ENCODE measurements around the gene CEACAM19.

CEACAM19 gene

DNA sequence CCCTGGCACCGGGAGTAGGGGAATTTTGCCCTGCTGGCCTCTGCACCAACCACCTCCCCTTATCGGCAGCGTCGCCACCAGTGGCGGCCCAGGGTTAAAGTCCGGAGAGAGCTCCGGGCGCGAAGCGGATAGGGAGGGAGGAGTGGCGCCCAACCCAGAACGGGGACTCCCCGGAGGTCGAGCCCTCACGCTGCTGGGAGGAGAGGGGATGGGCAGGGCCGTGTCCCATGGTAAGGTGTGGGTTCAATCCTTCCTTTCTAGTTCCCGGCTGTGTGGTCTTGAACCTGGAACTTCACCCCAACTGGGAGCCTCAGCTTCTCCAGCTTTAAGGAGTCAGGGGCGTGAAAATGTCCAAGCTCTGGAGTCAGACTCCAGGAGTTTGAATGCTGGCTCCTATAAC is 54.0 kb downstream of the CEACAM19 start:
- no peak for DNase-seq

DNA sequence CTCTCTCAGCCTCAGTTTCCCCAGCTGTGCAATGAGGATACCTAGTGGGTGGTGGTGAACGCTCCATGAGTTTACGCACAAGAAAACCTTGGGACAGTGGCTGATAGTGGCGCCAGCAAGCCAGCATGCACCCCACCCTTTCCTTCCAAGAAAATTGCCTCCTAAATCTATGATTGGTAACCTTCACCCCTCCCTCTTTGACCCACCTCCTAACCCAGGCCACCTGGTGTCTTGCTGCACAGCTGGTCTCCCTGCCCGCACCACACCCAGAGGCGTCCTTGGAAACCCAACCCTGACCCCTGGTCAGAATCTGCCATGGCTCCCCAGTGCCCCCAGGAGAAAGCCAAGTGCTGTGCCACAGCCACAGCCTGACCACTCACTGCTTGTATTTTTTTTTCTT is 54.4 kb downstream of the CEACAM19 start:
- DNase-seq: no peak

DNA sequence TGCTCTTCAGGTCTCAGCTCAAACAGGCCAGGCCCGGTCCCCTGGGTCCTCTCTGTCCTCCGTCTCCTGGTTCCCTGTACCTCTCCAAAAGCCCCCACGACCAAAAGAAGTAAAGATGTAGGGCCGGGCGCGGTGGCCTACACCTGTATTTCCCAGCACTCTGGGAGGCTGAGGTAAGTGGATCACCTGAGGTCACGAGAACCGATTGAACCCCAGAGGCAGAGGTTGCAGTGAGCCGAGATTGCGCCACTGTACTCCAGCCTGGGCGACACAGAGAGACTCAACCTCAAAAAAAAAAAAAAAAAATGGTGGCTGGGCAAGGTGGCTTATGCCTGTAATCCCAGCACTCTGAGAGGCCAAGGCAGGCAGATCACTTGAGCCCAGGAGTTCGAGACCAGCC is 55.2 kb downstream of the CEACAM19 start:
- no peak for DNase-seq

DNA sequence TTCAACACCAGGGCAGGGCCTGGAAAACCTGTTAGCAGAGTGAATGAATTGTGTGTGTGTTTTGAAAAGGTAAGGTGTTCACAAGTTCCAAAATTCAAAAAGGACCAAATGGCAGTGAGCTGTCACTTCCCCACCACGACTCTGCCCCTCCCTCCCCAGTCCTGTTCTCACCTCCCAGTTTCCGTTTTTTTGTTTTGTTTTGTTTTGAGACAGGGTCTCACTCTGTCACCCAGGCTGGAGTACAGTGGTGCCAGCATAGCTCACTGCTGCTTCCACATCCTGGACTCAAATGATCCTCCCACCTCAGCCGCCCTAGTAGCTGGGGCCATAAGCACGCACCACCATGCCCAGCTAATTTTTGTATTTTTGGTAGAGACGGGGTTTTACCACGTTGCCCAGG is 56.9 kb downstream of the CEACAM19 start:
- DNase-seq: no peak

DNA sequence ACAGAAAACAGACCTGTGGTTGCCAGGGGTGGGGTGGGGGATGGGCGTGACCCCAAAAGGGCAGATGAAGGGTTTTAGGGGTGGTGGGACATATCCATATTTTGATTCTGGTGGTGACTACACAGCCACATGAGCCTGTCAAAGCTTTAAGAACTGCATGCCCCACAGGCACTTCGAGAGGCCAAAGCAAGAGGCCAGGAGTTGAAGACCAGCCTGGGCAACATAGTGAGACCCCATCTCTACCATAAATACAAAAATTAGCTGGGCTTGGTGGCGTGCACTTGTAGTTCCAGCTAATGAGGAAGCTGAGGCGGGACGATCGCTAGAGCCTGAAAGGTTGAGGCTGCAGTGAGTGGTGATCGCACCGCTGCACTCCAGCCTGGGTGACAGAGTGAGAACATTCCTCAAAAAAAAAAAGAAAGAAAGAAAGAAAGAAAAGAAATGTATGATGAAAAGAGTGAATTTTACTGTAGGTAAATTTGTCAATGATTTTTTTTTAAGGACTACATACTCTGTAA is 58.3 kb downstream of the CEACAM19 start:
- DNase-seq: no peak

DNA sequence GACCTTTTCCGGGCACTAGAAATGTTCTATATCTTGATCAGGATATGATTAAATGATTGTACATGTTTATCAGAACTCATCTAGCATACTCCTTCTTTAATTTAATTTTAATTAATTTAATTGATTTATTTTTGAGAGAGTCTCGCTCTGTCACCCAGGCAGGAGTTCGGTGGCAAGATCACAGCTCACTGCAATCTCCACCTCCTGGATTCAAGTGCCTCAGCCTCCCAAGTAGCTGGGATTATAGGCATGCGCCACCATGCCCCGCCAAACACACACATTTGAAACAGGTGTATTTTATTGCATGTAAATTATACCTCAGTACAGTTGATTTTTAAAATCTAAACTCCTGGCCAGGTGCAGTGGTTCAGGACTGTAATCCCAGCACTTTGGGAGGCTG is 59.8 kb downstream of the CEACAM19 start:
- DNase-seq: no peak

DNA sequence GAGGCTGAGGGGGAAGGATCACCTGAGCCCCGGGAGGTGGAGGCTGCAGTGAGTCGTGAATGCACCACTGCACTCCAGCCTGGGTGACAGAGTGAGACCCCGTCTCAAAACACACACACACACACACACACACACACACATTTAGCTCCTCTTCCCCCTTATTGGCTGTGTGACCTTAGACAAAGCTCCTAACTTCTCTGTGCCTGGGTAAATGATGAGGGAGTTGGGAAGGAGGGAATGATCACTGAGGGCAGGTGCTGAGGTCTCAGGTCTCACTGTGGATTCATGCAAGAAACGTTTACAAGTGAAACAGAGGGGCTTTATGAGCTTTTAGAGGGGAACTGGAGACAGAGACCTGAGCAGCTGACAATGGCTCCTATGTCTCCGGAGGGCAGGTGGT is 60.3 kb downstream of the CEACAM19 start:
- no peak for DNase-seq

DNA sequence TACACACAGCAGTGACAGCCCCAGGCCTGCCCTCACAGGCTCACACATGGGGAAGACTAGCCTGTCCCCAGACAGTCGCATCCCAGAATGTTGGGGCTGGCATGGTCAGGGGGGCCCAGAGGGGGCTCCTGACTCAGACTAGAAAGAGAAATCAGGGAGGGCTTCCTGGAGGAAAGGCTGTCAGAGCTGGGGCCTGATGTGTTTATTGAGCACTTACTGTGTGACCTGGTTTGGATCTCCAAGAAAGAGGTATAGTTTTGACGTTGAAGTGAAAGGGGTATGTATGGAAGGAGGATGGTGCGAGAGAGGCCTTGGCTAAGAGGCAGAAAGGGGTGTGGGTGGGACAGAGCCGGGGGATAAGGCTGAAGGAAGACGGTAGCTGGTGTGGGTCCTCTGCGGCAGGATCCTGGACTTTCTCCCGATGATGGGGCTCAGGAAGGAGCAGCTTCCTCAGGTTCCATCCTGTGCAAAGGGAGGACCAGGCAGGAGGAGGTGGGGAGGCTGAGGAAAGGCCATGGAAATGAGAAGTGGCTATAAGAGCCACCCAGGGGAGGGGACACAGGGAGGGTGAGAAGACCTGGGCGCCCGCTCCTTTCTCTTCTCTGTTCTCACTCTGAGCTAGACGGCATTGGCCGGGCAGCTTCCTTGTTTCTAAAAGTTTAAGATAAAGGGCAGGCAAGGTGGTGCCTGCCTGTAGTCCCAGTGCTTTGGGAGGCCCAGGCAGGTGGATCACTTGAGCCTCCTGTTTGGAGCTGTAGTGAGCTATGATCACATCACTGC is 61.1 kb downstream of the CEACAM19 start:
- no peak for DNase-seq

Data from NCI-H446 treated with DMSO at 0.1 percent for 48 hours (cell line).